Femur (tissue), 1 donor: ENCODE data around the gene MIGA2.
A peak's percentile ranks its signal among the peaks of the same experiment; 100 is the strongest.

Experiments
- DNase-seq: peaks from one replicate; pipeline ENCODE4 v3.0.0-alpha.2; 2017

Gene MIGA2

GRCh38 chr9:129074106-129074505 lies 37.7 kb downstream of the MIGA2 start:
- no peak for DNase-seq

- DNase-seq = no peak
Measured at GRCh38 chr9:129075996-129076639, 39.7 kb downstream of the MIGA2 start.

GRCh38 chr9:129076640-129077037 lies 40.2 kb downstream of the MIGA2 start:
- no peak for DNase-seq

GRCh38 chr9:129077236-129077635 lies 40.8 kb downstream of the MIGA2 start:
- no peak for DNase-seq

- peak; percentile 12 for DNase-seq
Measured at GRCh38 chr9:129078691-129079503, 42.5 kb downstream of the MIGA2 start.

GRCh38 chr9:129079829-129080228 lies 43.4 kb downstream of the MIGA2 start:
- no peak for DNase-seq

GRCh38 chr9:129080298-129080600 lies 43.8 kb downstream of the MIGA2 start:
- no peak for DNase-seq

- DNase-seq = peak; percentile 100
Measured at GRCh38 chr9:129080601-129081387, 44.4 kb downstream of the MIGA2 start, which contains the start of gene DOLPP1. DOLPP1 (plus strand) TSS chr9:129081111; CDS start chr9:129081132, 21 bp downstream.

GRCh38 chr9:129081388-129081904 lies 45.0 kb downstream of the MIGA2 start:
- DNase-seq = no peak

GRCh38 chr9:129084087-129084486 lies 47.7 kb downstream of the MIGA2 start:
- DNase-seq = no peak

- no peak for DNase-seq
Measured at GRCh38 chr9:129089246-129089645, 52.8 kb downstream of the MIGA2 start.

- no peak for DNase-seq
Measured at GRCh38 chr9:129093602-129094386, 57.4 kb downstream of the MIGA2 start.

- DNase-seq = no peak
Measured at GRCh38 chr9:129094387-129095169, 58.2 kb downstream of the MIGA2 start.

- no peak for DNase-seq
Measured at GRCh38 chr9:129095170-129095667, 58.8 kb downstream of the MIGA2 start.

GRCh38 chr9:129095908-129096307 lies 59.5 kb downstream of the MIGA2 start:
- no peak for DNase-seq

- no peak for DNase-seq
Measured at GRCh38 chr9:129097671-129098306, 61.4 kb downstream of the MIGA2 start.

GRCh38 chr9:129098328-129098727 lies 61.9 kb downstream of the MIGA2 start:
- DNase-seq = no peak

- DNase-seq = no peak
Measured at GRCh38 chr9:129100383-129101169, 64.2 kb downstream of the MIGA2 start.

- DNase-seq = no peak
Measured at GRCh38 chr9:129101279-129101678, 64.9 kb downstream of the MIGA2 start.

GRCh38 chr9:129102095-129102525 lies 65.7 kb downstream of the MIGA2 start:
- DNase-seq = no peak
